ENCODE measurements around the gene SGCE.

DNA sequence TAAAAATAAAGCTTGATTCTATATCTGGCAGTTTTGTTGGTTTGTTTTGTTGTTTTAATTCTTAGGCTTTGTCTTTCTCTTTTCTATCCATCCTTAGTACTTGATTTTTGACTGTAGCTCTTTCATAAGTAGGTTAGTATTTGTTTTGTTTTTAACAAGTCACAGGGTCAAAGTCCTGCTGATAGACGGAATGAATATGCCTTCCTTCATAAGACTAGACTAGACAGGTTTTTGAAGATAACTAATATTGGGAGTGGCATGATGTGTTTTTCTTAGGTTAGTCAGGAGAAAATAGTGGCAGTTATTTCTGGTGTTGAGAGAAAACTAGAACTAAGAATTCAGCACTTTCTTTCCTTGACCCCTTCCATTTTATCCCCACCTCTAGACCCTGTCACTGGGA is 96.0 kb downstream of the SGCE start:
- TF ChIP-seq, protein P1, sequence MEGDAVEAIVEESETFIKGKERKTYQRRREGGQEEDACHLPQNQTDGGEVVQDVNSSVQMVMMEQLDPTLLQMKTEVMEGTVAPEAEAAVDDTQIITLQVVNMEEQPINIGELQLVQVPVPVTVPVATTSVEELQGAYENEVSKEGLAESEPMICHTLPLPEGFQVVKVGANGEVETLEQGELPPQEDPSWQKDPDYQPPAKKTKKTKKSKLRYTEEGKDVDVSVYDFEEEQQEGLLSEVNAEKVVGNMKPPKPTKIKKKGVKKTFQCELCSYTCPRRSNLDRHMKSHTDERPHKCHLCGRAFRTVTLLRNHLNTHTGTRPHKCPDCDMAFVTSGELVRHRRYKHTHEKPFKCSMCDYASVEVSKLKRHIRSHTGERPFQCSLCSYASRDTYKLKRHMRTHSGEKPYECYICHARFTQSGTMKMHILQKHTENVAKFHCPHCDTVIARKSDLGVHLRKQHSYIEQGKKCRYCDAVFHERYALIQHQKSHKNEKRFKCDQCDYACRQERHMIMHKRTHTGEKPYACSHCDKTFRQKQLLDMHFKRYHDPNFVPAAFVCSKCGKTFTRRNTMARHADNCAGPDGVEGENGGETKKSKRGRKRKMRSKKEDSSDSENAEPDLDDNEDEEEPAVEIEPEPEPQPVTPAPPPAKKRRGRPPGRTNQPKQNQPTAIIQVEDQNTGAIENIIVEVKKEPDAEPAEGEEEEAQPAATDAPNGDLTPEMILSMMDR (IDR thresholded peaks at IDR 0.05; ENCODE audit: low read length) = no peak
- TF ChIP-seq EZH2 (IDR thresholded peaks at IDR 0.05; ENCODE audit: borderline replicate concordance, low read length) = no peak

All from OCI-LY1 (cell line).